Suprapubic skin (tissue), 4 donors: ENCODE measurements around the gene CAMTA1. TPM values are rescaled to one million over a fixed set of nuclear protein-coding genes. Genes with fewer than 3 reads are reported as not detected.

Experiments
- DNase-seq, 2 donors: peaks; one replicate each; pipeline ENCODE4 v3.0.0-alpha.2; 2019; ENCODE audit warnings: low spot score in 2 of 2
- H3K27ac ChIP-seq: fragments of 200-600 bp; sonication (generic); one replicate; pipeline ENCODE4 v1.5.1; 2019
- H3K27me3 ChIP-seq: fragments of 200-600 bp; sonication (generic); one replicate; pipeline ENCODE4 v1.5.1; 2019
- H3K36me3 ChIP-seq: fragments of 200-600 bp; sonication (generic); one replicate; pipeline ENCODE4 v1.5.1; 2019
- H3K4me1 ChIP-seq: fragments of 200-600 bp; sonication (generic); one replicate; pipeline ENCODE4 v1.5.1; 2019
- H3K4me3 ChIP-seq: fragments of 200-600 bp; sonication (generic); one replicate; pipeline ENCODE4 v1.5.1; 2019; ENCODE audit warnings: mild to moderate bottlenecking
- H3K9me3 ChIP-seq: fragments of 200-600 bp; sonication (generic); one replicate; pipeline ENCODE4 v1.5.1; 2019
- CTCF ChIP-seq, 2 donors: fragments of 200-600 bp in 1 of 2; fragments of 450-650 bp in 1 of 2; sonication (generic) in 1 of 2; IDR thresholded peaks; one replicate each; pipeline ENCODE4 v1.5.1; 2016 to 2019; ENCODE audit warnings: antibody characterized with exemption in 2 of 2, mild to moderate bottlenecking in 1 of 2, moderate library complexity in 1 of 2
- EP300 ChIP-seq: sonication (generic); formaldehyde crosslinking; IDR thresholded peaks from one replicate; pipeline ENCODE4 v1.6.1; 2017; ENCODE audit warnings: antibody characterized with exemption
- POLR2A ChIP-seq, 2 donors: fragments of 450-650 bp; IDR thresholded peaks; one replicate each; pipeline ENCODE4 v1.6.1; 2017; ENCODE audit warnings: antibody characterized with exemption in 2 of 2, mild to moderate bottlenecking in 2 of 2, moderate library complexity in 2 of 2
- POLR2AphosphoS5 ChIP-seq, 3 donors: sonication (generic); formaldehyde crosslinking; IDR thresholded peaks; one replicate each; pipeline ENCODE4 v1.6.1; 2017; ENCODE audit warnings: antibody characterized with exemption in 3 of 3
- WGBS: methylation state at CpG from one replicate; pipeline ENCODE4 v1.1.5; 2018; 5-methylcytosine and 5-hydroxymethylcytosine counted together
- total RNA-seq, 4 donors: library from RNA; depleted of rRNA; stranded (reverse); fragments of >200 nt; gene quantifications; one replicate each; pipeline ENCODE4 v1.1.0, GENCODE V29; 2016

The CAMTA1 gene
- total RNA-seq, 4 donors from 2014 or later, result 40.4 to 54.1 (median 46.6) TPM

- H3K27ac ChIP-seq, result no peak overlapping the region
- no peaks in the 10 kb centered on the region for H3K36me3 ChIP-seq
- H3K4me1 ChIP-seq, result no peaks in the 10 kb centered on the region
- peaks cover 9% of the 10 kb centered on the region for H3K27me3 ChIP-seq
- DNase-seq, result peak in 1 of 2 donors; percentile 56
- H3K4me3 ChIP-seq, result no peak overlapping the region
- 91% methylated on average over 19 of the region's 19 CpGs for WGBS
- TF ChIP-seq CTCF (IDR thresholded peaks at IDR 0.05) (no peak), EP300 (no peak), POLR2AphosphoS5 (IDR thresholded peaks at IDR 0.05) (no peak), POLR2A (IDR thresholded peaks at IDR 0.05) (no peak)
- H3K9me3 ChIP-seq, result no peaks in the 10 kb centered on the region
Measured at GRCh38 chr1:7372477-7373120, 587.3 kb downstream of the CAMTA1 start.

- peak in 1 of 2 donors; percentile 50 for DNase-seq
- Histone ChIP-seq H3K27ac (no peak overlapping the region), H3K9me3 (no peaks in the 10 kb centered on the region), H3K4me3 (no peak overlapping the region), H3K36me3 (no peaks in the 10 kb centered on the region), H3K27me3 (peaks cover 9% of the 10 kb centered on the region), H3K4me1 (no peaks in the 10 kb centered on the region)
- 75% methylated on average over 10 of the region's 11 CpGs for WGBS
- no peak for TF ChIP-seq CTCF (IDR thresholded peaks at IDR 0.05)
- no peak for TF ChIP-seq POLR2A (IDR thresholded peaks at IDR 0.05)
- no peak for TF ChIP-seq EP300
- TF ChIP-seq POLR2AphosphoS5 (IDR thresholded peaks at IDR 0.05), result no peak
Measured at GRCh38 chr1:7373251-7373650, 588.0 kb downstream of the CAMTA1 start.

- no peaks in the 10 kb centered on the region for H3K9me3 ChIP-seq
- peaks cover 16% of the 10 kb centered on the region for H3K27me3 ChIP-seq
- WGBS, result 31% methylated on average over 10 of the region's 14 CpGs
- peak in 1 of 2 donors; percentile 11 for DNase-seq
- no peak overlapping the region for H3K4me3 ChIP-seq
- no peaks in the 10 kb centered on the region for H3K4me1 ChIP-seq
- no peak for TF ChIP-seq EP300
- TF ChIP-seq POLR2A (IDR thresholded peaks at IDR 0.05), result no peak
- no peak for TF ChIP-seq POLR2AphosphoS5 (IDR thresholded peaks at IDR 0.05)
- no peak for TF ChIP-seq CTCF (IDR thresholded peaks at IDR 0.05)
- H3K36me3 ChIP-seq, result no peaks in the 10 kb centered on the region
- no peak overlapping the region for H3K27ac ChIP-seq
Measured at GRCh38 chr1:7373876-7374562, 588.8 kb downstream of the CAMTA1 start.

- Histone ChIP-seq H3K4me1 (peaks cover 2% of the 10 kb centered on the region), H3K9me3 (no peaks in the 10 kb centered on the region), H3K4me3 (no peak overlapping the region), H3K27me3 (peaks cover 16% of the 10 kb centered on the region), H3K27ac (no peak overlapping the region), H3K36me3 (no peaks in the 10 kb centered on the region)
- TF ChIP-seq POLR2A (IDR thresholded peaks at IDR 0.05) (no peak), EP300 (no peak), CTCF (IDR thresholded peaks at IDR 0.05) (no peak), POLR2AphosphoS5 (IDR thresholded peaks at IDR 0.05) (no peak)
- 88% methylated on average over 12 of the region's 12 CpGs for WGBS
- DNase-seq, result peak in 1 of 2 donors; percentile 63
Measured at GRCh38 chr1:7374563-7375160, 589.4 kb downstream of the CAMTA1 start.

- Histone ChIP-seq H3K9me3 (no peaks in the 10 kb centered on the region), H3K27me3 (peaks cover 16% of the 10 kb centered on the region), H3K27ac (no peak overlapping the region), H3K4me3 (no peak overlapping the region), H3K4me1 (peaks cover 5% of the 10 kb centered on the region), H3K36me3 (no peaks in the 10 kb centered on the region)
- WGBS, result 93% methylated on average over 7 of the region's 7 CpGs
- peak in 1 of 2 donors; percentile 61 for DNase-seq
- TF ChIP-seq POLR2AphosphoS5 (IDR thresholded peaks at IDR 0.05) (no peak), POLR2A (IDR thresholded peaks at IDR 0.05) (no peak), CTCF (IDR thresholded peaks at IDR 0.05) (no peak), EP300 (no peak)
Measured at GRCh38 chr1:7375329-7375728, 590.1 kb downstream of the CAMTA1 start.
